ENCODE data around the gene SDF2.

SDF2 gene

DNA sequence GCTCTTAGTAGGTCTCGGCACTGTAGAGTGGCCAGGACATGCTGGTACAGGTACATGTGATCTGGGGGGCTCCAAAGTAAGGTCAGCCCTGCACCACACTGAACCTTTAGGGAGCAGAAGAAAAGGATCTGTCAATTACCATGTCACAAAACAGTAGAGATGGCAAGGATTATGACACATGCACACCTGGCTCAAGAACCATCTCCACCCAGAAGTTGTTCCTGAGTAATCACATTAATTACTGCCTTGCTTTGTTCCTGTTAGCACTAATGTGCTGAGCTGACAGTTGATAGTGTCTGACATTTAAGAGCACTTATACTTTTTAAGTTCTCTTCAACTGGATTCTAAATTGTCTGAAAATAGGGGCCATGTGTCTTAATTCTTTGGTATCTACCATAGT is 26.2 kb downstream of the SDF2 start:
- no peaks in the 10 kb centered on the region for H3K4me1 ChIP-seq
- H3K9me3 ChIP-seq, result no peaks in the 10 kb centered on the region
- TF ChIP-seq, protein P1, sequence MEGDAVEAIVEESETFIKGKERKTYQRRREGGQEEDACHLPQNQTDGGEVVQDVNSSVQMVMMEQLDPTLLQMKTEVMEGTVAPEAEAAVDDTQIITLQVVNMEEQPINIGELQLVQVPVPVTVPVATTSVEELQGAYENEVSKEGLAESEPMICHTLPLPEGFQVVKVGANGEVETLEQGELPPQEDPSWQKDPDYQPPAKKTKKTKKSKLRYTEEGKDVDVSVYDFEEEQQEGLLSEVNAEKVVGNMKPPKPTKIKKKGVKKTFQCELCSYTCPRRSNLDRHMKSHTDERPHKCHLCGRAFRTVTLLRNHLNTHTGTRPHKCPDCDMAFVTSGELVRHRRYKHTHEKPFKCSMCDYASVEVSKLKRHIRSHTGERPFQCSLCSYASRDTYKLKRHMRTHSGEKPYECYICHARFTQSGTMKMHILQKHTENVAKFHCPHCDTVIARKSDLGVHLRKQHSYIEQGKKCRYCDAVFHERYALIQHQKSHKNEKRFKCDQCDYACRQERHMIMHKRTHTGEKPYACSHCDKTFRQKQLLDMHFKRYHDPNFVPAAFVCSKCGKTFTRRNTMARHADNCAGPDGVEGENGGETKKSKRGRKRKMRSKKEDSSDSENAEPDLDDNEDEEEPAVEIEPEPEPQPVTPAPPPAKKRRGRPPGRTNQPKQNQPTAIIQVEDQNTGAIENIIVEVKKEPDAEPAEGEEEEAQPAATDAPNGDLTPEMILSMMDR (IDR thresholded peaks at IDR 0.05), result no peak
- intact Hi-C loops (cut with DNase I; ENCODE audit: low total_unique reads), result no loop called here
- no peaks in the 10 kb centered on the region for H3K27me3 ChIP-seq
- H3K4me3 ChIP-seq, result no peak overlapping the region
- no peak for DNase-seq
- peaks cover 96 to 100% (median 100%) of the 10 kb centered on the region in 3 donors for H3K36me3 ChIP-seq
- H3K27ac ChIP-seq, result no peak overlapping the region

DNA sequence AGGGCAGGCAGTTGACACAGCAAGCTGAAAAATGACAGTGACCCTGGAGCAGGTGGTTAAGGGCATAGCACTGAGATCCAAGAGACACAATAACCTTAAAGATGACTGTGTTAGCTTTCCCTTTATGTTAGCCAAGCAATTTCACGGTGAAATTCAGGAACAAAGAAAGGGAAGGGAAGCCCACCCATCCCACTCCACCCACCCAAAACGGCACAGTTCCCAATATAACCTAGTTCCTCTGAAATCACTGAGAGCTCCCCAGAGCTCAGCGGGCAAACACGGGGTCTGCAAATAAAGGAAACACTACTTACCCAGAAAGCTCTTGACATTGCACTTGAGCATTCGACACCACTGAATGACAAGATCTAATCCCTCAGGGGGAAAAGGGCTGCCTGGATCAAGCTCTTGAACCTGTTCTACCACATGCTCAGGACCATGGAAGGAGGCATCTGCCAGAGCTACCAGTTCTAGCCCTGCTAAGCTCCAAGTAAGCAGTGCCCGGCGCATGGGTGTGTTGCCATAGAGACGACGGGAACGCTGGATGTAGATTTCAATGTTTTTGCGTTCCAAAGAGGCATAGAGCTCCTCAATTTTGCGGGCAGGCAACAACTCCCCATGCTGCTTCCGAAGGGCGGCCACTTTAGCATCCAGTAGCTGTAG is 27.4 kb downstream of the SDF2 start:
- Histone ChIP-seq H3K4me3 (no peak overlapping the region), H3K27ac (no peak overlapping the region), H3K36me3 (peaks cover 95 to 100% (median 100%) of the 10 kb centered on the region in 3 donors), H3K9me3 (no peaks in the 10 kb centered on the region), H3K4me1 (no peaks in the 10 kb centered on the region), H3K27me3 (no peaks in the 10 kb centered on the region)
- TF ChIP-seq, protein P1 (IDR thresholded peaks at IDR 0.05), result no peak
- DNase-seq, result no peak
- intact Hi-C loops (cut with DNase I; ENCODE audit: low total_unique reads), result no loop called here

DNA sequence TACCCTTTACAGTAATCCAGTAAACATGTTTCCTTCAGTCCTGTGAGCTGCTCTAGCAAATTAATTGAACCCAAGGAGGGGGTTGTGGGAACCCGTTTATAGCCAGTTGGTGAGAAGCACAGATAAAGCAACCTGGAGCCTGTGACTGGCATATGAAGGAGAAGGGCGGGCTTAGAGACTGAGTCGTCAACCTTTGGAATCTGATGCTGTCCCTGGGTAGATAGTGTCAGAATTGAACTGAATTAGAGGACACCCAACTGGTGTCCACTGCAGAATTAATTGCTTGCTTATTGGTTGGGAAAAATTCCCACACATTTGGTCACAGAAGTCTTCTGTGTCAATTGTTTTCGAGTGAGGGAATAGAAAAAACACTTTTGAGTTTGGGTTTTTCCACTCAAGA is 34.9 kb downstream of the SDF2 start:
- Histone ChIP-seq H3K27me3 (no peaks in the 10 kb centered on the region), H3K36me3 (peaks cover 76 to 98% (median 86%) of the 10 kb centered on the region in 3 donors), H3K9me3 (no peaks in the 10 kb centered on the region), H3K27ac (no peak overlapping the region), H3K4me3 (no peak overlapping the region), H3K4me1 (no peaks in the 10 kb centered on the region)
- TF ChIP-seq, protein P1 (IDR thresholded peaks at IDR 0.05), result no peak
- DNase-seq, result no peak
- intact Hi-C loops (cut with DNase I; ENCODE audit: low total_unique reads), result no loop called here

DNA sequence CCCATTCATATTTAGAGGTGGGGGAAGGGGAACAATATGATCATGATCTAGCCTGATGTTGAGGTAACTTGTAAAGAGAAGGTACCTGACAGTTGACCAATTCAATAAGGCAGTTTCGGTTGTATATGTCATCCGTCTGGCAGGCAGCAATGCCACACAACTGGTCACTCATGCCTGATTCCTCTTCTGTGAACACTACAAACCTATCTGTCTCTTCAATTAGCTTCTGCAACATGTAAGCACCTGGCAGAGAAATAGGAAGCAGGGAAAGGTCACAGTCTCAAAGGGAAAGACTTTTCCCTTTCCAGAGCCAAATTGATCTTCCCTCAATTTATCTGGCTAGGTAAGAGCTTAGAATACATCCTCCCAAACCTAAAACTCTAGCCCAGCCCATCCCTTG is 37.6 kb downstream of the SDF2 start:
- H3K4me3 ChIP-seq, result no peak overlapping the region
- H3K36me3 ChIP-seq, result peaks cover 79 to 98% (median 87%) of the 10 kb centered on the region in 3 donors
- intact Hi-C loops (cut with DNase I; ENCODE audit: low total_unique reads), result no loop called here
- no peak overlapping the region for H3K27ac ChIP-seq
- DNase-seq, result no peak
- TF ChIP-seq, protein P1 (IDR thresholded peaks at IDR 0.05), result no peak
- H3K9me3 ChIP-seq, result no peaks in the 10 kb centered on the region
- no peaks in the 10 kb centered on the region for H3K27me3 ChIP-seq
- no peaks in the 10 kb centered on the region for H3K4me1 ChIP-seq

DNA sequence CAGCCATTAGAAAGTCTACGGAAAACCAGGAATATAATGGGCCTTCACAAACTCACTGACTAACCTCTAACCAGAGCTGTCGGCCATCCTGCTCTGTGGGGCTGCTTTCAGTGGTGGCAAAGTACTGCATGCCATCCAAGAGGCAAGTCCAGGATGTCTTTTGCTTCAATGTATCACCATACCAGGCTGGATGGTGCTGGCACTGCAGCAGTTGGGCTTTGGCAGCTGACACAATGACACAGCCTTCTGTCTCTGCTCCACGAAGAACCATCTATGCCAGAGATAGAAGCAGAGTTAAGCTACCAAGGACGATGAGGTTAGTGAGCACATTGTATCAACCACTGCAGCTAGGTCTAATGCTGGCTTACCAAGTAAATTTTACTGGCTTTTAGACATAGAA is 38.0 kb downstream of the SDF2 start:
- H3K27ac ChIP-seq, result no peak overlapping the region

More for the DNA sequence above, 38.0 kb downstream of the SDF2 start:
- no peaks in the 10 kb centered on the region for H3K4me1 ChIP-seq
- H3K36me3 ChIP-seq, result peaks cover 81 to 98% (median 90%) of the 10 kb centered on the region in 3 donors
- TF ChIP-seq, protein P1 (IDR thresholded peaks at IDR 0.05), result no peak
- H3K9me3 ChIP-seq, result no peaks in the 10 kb centered on the region
- intact Hi-C loops (cut with DNase I; ENCODE audit: low total_unique reads), result no loop called here
- H3K4me3 ChIP-seq, result no peak overlapping the region
- no peaks in the 10 kb centered on the region for H3K27me3 ChIP-seq
- no peak for DNase-seq

Data from tibial artery (tissue), 4 donors.